ENCODE results near the gene DLG2.
"Not testable (repeated sequence)": the region's sequence is repeated elsewhere in the genome, so short reads cannot be mapped to it uniquely, and the experiment has no call there.

Gene DLG2

GRCh38 chr11:84308491-84308890 is 1318.7 kb downstream of the DLG2 start:
- not testable (repeated sequence) for DNase-seq

DNA sequence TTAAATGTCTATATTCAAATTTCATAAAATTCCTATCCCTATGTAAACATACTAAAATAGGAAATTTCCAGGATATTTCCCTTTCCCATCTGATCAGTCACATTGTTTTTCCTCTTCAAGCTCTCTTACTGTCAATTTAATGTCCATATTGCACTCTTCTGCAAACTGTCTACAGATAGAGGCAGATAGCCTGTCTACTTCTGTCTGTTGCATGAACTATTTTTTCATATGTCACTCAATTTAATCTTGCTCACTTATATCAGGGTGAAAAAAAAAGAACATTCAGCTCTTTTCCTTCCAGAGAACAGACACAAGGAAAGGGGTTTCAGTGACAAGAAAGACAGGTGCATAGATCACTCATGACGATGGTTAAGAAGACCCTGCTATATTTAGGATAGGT is 1327.1 kb downstream of the DLG2 start:
- no peak for DNase-seq

- DNase-seq = no peak
Measured at GRCh38 chr11:84297570-84297969, 1329.6 kb downstream of the DLG2 start.

DNA sequence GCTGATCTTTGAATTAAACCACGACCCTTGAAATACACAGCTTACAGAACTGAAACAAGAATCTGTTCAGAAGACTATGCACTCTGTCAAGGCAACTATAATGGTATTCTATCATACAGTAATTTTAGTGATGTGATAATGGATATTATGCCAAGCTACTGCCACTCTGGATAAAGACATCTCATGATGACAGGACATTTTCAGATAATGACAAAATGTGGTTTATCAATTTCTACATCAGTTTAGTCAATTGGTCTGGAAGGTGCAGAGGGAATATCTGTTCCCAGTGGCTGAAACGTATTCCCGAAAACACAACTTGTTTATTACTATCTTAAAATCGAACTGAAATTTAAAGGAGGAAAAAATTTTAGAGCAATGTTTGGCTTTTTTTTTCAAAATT is 1331.3 kb downstream of the DLG2 start:
- DNase-seq = no peak

GRCh38 chr11:84292955-84293354 is 1334.2 kb downstream of the DLG2 start:
- DNase-seq = no peak

DNA sequence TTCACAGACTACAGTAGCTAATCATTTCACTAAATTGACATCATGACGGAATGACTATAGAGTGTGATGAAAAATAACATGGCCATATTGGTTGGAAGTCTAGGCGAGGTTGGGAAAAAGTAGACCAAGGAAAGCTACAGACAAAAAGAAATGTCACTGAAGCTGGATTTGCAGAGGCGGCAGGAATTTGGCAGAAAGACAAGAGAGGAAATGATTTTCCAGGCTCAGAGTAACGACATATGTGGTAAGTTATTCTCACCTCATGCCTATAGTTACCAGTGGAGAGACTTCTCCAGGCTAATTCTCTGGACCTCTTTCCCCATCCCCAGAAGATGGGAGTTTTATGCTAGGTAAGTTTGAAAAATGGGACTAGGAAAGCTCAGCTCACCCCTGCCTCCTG is 1335.1 kb downstream of the DLG2 start:
- no peak for DNase-seq

- no peak for DNase-seq
Measured at GRCh38 chr11:84290647-84291046, 1336.5 kb downstream of the DLG2 start.

- no peak for DNase-seq
Measured at GRCh38 chr11:84289381-84289906, 1337.7 kb downstream of the DLG2 start.

DNA sequence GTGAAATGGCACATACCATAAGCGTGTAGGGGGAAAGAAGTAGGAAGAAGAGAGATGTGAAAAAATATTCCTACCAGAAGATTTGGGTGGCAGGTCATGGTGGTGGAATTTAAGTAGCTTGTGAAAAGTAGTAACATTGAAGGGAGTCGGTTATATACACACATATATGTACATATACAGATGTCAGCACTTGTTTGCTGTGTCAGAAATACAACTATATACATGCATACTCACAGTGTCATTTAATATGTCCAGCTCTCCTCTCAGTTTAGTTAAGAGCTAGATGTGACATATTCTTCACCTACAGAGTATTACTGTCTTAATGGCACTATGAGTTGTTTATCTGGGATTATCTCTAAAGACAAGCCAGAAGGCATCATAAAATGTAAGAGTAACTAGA is 1353.6 kb downstream of the DLG2 start:
- DNase-seq = no peak

GRCh38 chr11:84270466-84270865 is 1356.7 kb downstream of the DLG2 start:
- no peak for DNase-seq

- DNase-seq = no peak
Measured at GRCh38 chr11:84264066-84264465, 1363.1 kb downstream of the DLG2 start.

DNA sequence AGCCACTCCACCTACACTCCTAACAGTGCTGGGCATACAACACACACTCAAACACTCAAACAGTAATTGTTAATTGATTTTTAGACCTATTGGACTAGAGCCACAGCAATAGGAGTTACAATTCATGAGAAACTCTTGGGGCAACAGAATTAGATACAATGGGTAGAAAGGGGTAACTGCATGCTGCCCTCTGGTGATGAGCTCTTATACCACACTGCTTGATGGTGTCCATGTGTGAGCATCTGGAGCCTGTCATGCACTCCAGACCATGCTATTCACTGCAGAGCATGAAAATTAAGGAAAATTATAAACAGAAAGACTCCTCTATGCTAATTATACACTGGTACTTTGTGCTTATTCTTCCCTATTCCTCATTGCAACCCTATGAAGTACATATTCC is 1365.4 kb downstream of the DLG2 start:
- no peak for DNase-seq

- DNase-seq = no peak
Measured at GRCh38 chr11:84260862-84261261, 1366.3 kb downstream of the DLG2 start.

DNA sequence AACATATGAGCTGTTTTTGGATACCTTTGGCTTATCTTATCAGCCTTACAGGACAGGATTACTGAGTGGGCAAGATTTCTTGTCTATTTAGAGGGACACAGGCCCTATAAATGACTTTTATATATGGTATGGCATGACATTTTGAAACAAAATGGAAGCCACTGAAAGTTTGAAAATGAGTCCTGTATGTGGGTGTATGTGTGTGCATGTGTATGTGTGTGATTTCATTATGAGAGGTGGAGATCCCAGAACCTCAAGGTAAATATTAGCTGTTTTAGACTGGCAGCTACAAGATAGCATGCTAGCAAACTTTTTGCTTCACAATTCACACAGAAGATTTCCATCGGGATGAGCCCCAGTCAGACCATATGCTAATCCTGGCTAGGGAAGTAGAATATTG is 1370.5 kb downstream of the DLG2 start:
- no peak for DNase-seq

DNA sequence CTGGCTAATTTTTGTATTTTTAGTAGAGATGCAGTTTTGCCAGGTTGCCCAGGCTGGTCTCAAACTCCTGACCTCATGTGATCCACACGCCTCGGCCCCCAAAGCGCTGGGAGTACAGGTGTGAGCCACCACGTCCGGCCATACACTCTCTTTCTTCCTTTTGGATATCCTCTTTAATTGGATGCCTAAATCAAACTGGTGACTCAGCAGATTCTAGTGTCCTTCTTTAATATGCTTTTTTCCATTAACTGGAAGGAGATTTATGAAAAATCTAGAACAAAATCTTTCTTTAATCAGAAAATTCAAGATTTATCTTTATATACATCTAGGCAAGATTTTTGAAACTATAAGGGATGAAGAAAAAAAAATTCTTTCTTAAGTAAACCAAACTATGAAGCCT is 1371.7 kb downstream of the DLG2 start:
- no peak for DNase-seq

DNA sequence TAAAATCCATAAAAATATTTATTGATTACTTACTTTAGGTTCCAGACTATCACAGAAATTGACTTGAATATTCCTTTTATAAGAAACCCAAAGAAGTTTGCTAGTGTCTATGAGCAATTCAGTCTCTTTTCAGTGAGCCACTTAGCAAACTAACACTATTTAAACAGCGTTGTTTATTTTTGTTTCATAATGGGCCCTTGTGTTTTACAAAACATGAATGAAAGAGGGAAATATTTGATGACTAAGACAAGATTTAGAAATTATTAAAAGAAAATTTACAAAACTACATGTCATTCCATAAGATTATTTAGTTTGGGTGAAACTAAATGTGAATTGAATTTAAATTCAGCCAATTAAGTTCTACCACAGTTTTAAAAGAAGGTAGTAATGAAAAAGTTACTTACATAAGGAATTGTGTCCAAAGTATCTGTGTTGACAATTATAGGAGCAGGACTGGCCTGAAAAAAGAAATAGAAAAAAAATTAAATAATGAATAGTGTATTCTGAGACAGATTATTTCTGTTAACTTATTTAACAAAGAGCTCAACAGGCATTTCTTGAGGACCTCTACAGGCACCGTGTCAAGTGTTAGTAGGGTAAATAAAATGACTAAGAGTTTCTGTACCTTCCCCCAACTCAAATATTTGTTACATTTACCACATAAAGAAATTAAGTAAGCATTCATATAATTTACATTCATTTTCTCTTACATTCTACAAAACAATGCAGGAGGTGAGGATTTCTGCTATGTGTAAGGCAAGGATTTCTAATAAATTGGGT is 1376.1 kb downstream of the DLG2 start:
- no peak for DNase-seq

GRCh38 chr11:84249344-84250135 is 1377.6 kb downstream of the DLG2 start:
- DNase-seq = no peak

DNA sequence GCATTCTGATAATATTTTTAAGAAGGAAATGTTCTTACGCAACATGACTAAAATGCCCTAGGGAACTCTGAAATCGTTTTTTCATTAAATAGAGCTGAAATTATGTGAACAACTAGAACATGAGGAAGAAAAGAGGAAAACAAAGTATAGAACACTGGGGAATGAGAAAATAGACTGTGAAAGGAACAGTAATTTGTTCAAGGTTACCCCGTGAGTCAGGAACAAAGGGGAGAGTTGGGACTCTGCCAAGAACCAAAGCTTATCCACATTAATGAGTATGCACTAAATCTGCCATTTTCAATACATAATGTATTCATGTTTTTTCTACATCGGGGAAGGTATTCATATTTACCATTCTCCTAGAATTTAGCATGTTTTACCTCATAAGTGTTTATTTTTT is 1379.2 kb downstream of the DLG2 start:
- no peak for DNase-seq

DNA sequence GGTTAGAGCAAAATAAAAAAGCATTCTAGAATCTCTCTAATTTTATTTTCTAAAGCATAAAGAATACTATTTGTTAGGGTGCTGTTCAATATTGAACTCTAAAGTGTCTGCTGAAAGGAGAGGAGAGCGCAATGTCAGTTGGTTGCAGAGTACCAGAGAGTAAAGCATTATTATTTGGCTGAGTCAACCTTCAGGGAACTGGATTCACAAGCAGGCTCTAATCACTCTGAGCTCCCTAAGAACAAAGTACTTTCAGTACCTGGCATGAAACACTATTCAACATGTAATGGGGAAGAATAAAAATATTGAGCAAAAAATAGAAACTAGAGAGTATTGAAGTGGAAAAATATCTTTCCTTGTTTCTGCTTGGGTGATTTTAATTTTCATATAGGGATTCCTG is 1380.0 kb downstream of the DLG2 start:
- no peak for DNase-seq

DNA sequence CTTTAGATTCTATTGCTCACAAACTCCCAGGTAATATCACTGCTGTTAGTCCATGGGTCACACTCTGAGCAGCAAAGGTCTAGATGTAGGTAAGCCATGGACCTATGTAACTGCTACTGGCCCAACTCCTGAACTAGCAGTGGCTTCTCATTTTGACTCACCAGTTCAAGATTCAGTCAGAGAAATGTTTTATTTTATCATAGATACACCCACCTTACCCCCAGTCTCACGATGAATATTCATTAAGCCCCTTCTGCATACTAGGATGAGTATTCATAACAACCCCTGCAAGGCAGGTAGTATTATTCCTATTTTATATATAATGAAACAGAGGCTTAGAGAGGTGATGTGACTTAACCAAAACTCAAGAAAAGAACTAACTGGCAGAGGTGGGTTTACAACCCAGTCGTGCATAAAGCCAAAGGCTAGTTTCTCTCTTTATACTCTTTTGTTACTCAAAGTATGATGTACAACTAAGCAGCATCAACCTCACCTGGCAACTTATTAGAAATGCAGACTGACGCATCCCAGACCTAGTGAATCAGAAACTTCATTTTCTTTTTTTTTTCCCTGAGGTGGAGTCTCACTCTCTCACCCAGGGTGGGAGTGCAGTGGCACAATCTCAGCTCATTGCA is 1383.4 kb downstream of the DLG2 start:
- DNase-seq = no peak

DNA sequence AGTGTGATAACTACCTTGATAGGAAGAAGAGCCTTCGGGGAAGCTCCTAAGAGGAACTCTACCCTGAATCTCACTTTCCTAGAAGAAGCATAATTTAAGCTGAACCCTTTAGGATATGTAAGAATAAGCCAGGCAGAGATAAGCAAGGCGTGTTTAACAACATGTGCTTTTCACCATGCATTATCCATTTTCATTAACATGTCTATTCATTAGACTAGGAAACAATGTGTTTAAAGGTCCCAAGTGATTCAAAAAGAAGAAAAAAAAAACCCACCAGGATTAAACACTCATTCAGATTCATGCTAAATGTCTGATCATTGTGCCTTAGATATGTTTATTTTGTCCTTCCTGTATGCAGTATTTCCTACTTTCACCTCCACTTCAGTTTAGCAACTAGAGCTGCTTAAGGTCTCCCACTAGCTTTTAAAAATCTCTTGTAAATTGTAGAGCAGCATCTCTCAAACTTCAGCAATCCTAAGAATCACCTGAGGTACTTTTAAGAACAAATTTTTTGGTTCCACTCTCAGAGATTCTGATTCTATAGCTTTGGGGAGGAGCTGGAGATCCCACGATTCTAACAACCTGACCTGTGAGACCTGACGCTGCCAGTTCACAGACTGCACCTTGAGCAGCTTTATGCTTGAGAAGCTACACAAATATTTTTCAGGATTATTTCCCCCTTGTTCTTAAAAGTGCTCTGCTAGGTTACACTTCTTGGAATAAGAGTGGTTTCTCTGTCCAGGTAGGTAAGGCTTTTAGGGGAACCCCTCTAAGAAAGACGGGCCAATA is 1385.6 kb downstream of the DLG2 start:
- no peak for DNase-seq

DNA sequence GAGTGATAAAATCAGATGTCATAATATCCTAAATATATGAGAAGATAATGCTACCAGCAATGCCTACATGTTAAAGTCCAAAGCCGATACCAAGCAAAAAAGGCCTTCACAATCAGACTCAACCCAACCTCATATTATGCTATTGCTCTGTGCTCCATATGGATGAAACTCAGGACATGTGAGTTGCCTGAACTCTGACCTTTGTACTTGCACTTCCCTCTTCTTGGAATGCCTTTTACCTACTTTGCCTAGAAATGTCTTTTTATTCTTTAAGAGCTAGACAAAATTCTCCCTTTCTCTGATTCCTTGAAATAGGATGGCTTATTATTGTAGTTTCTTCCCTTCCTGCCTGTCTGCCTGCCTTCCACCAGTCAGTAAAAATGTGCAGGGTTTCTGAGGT is 1386.3 kb downstream of the DLG2 start:
- DNase-seq = no peak

DNA sequence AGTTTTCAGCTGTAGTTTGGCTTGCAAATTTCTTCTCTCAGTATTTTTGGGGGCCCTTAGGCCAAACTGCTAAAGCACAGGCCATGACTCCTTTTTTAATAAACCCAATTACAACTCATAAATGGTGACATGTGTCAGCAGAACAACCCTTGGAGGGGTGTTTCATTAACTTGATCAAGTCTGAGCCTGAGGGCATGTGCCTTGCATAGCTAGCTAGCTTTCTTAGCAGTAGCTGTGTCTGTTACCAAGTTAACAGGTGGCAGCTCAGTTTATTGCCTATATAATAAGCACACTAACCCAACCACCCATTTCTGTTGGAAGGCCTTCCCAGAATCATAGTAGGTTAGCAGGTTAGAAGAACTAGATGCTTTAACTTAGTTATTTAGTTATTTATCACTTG is 1390.7 kb downstream of the DLG2 start:
- no peak for DNase-seq

All from activated CD8-positive, alpha-beta memory T cell treated with anti-CD3 and anti-CD28 coated beads for 24 hours (primary cell).